Stimulated activated CD8-positive, alpha-beta memory T cell treated with anti-CD3 and anti-CD28 coated beads, Interleukin-4, amount 100 ng/mL, for 24 hours (primary cell): Measurements from ENCODE around the gene LIPM.

Source experiments
- DNase-seq: peaks from one replicate; pipeline ENCODE4 v3.0.0-alpha.2; 2020; ENCODE audit warnings: low read depth

LIPM gene, protein sequence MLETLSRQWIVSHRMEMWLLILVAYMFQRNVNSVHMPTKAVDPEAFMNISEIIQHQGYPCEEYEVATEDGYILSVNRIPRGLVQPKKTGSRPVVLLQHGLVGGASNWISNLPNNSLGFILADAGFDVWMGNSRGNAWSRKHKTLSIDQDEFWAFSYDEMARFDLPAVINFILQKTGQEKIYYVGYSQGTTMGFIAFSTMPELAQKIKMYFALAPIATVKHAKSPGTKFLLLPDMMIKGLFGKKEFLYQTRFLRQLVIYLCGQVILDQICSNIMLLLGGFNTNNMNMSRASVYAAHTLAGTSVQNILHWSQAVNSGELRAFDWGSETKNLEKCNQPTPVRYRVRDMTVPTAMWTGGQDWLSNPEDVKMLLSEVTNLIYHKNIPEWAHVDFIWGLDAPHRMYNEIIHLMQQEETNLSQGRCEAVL

DNA sequence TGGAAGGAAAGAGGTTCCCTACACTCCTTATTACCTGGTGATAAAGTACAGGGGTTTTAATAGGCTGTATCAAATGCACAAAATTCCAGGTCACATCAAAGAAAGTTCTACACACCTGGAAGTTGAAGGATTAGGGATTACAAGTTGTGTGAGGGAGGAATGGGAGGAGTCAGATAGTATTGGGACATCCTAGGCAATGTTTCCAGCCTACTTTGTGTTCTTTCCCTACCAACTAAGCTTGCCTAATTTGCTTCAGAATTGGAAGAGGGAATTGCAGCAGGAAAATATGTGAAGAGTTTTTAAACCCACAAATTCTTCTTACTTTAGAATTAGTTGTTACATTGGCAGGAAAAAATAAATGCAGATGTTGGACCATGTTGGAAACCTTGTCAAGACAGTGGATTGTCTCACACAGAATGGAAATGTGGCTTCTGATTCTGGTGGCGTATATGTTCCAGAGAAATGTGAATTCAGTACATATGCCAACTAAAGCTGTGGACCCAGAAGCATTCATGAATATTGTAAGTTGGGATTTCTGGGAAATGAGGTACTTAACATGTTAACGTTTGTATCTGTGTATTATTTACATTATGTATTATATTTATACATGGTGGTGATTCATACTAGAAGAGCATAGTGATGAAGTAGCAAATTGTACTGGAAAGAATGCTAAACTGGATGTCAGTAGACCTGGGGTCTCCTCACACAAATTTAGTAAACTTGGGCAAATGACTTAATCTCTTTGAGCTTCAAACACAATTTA is at the start of gene LIPM:
LIPM (plus strand) TSS at position 208 of the 763 bp plus-strand sequence; CDS start at position 375, 167 bp downstream.
- no peak for DNase-seq

DNA sequence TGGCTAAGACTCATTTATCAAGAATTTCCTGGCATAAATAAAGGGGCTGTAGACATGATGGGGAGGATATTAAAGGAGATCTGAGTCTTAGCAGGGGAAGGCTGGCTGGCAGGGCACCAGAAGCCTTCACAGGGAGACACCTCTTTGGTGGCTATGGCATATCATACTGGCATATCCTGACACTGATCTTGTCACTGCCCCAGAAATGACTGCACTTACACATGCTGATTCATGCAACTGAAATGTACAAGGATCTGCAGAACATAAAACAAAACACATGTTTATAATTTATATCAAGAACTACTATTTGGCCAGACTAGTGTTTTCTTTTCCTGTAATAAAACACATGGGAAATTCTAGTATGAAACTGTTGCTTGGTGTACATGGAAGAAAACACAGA is 48.2 kb upstream of the LIPM start:
- DNase-seq: no peak

DNA sequence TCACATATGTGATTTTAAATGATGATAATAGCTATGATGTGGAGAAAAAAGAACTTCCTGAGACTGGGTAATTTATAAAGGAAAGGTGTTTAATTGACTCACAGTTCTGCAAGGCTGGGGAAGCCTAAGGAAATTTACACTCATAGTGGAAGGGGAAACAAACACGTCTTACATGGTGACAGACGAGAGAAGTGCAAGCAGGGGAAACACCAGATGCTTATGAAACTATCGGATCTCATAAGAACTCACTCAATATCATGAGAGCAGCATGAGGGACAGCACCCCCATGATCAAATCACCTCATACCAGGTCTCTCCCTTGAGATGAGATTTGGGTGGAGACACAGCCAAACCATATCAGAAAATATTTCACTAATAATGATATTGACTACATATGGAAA is 46.8 kb upstream of the LIPM start:
- no peak for DNase-seq

DNA sequence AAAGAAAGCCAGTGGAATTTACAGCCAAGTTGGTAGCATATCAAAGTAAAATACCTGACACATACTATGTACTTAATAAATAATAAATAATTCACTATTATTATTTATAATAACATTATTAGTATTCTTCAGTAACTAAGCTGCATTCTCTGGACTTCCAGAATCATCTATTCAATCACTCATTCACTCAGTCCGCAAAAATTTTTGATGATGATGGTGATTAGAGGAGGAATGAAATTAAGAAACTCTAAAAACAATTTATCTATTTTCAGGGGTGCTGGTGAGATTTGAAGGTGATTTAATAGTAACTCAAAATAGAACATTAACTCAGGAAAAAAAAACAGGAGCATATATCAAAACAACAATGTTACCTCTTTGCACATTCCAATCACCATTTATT is 45.9 kb upstream of the LIPM start:
- DNase-seq: no peak

DNA sequence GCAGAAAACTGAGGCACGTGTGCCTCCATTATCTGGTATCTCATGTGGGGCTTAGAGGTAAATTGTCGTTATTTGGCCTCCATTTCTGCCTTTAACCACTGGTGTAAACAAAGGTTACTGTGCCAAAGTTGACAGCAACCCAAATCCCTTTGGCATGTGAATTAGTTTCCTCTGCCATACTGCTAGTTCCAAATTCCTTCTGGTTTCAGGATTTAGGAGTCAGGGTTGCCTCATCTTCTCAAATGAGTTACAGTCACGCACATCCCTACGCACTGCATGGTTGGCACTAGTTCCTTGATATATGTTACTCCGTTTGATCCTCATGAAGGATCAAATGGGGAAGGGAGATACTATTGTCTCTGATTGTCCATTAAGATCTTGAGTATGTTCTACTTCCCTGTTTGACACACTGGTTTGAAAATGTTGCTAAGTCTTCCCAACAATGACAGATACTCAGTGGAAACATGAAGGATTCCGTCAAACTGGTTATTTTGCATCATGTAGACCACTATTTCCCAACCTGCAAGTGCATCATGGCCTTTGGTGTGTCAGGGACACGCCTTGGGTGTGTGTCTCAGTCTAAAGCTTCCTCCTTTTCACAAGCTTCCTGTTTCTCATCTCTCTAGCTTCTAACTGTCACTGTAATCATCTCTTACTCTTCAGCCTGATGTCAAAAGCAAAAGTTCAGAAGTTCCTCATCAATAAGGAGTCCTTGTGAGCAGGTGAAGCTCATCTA is 43.0 kb upstream of the LIPM start, which contains the start of gene LIPN:
LIPN (plus strand) TSS at position 655 of the 736 bp plus-strand sequence. CDS start 1,386 bp downstream, outside the sequence.
- no peak for DNase-seq

DNA sequence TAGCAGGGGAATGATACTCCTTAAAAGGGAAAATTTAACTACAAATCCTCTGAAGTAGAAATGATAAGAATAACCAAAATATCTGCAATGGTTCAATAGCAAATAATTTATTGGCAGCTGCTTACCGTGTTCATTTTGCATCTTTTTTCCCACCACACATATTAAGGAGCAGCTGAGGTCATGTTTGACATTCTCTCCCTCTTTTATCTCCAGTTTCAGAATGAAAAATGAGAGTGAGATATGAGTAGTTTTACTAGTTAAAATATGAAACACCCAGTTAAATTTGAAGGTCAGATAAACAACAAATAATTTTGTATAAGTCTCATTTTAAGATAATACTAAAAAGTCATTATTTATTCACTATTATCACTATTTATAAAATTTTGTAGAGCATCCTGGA is 39.6 kb upstream of the LIPM start:
- no peak for DNase-seq

DNA sequence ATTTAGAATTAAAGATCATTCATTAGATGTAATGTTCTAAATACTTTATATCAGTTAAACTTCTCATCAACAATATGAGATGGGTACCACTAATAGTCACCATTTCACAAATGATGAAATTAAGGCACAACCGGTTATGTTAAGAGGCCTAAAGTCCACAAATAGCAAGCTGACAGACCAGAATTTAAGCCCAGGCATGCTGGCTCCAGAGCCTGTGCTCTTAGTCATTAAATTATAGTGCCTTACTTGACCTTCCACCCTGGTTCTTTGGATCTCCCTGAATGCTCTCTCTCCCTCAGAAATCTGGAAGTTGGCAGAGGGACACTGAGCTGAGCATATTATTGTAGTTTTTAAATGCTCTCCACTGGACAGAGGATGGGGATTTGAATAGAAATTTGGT is 39.1 kb upstream of the LIPM start:
- DNase-seq: no peak

DNA sequence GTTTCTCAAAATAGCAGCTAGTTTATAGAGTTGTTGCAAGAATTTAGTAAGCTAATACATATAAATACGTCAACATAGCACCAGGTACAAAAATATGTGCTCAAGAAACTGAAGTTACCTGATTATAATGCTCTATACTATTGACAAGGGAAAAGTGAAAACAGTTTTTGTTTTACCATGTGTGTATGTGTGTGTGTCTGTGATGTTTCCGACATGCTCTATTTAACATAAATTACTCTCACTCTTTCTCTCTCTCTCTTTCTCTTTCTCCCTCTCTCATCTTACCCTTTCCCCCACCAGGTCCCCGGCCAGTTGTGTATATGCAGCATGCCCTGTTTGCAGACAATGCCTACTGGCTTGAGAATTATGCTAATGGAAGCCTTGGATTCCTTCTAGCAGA is 38.4 kb upstream of the LIPM start:
- no peak for DNase-seq

DNA sequence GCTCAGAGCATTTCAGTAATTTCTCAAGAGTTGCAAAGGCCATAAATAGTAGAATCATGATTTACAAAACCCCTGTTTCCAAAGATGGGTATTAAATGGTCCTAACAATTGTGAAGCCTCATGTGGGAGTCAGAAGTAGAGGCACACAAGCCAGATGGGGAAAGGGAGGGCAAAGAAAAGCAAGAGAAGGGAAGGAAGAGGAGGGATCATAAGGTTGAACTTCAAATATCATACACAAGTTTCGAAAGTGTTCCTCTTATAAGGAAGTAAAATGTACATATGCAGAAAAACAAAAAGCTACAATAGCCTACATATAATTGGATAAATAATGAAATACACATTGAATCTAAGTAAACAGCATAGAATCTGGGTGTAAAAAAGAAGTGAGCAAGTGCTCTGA is 36.7 kb upstream of the LIPM start:
- no peak for DNase-seq

DNA sequence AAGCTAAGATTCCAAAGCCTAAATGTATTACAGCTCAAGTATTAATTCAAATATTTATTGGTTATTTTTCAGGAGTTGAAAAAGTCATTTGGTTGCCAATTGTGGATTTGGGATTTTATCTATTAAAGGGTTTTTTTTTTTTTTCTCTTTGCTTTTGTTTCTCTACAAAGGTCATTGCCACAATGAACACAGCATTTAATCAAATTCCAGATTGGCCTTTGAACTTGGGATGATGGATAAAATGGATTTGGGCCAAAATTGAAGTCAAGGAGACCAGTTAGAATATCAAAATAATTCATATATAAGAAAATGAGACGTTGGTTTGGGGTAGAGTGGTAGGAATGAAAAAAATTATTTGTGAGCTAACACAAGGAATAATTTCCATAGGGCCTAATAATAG is 33.1 kb upstream of the LIPM start:
- DNase-seq: no peak

DNA sequence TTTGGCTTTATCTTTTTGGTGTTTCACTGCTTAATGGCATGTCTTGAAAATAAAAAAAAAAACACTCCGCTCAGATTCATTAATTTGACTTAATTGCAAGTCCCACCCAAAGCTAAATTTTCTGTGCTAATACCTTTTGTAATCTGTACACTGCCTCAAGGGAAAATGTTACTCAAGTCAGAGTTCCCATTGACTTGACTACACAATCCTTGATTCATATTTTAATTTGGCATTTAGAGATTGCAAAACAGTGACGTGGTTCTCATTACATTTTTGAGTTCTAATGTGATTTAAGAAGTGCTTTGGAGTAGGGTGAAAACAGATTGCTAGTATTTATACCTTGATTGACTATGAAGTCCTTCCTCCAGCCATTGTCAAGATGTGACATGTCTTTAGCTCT is 21.3 kb upstream of the LIPM start:
- DNase-seq: no peak

DNA sequence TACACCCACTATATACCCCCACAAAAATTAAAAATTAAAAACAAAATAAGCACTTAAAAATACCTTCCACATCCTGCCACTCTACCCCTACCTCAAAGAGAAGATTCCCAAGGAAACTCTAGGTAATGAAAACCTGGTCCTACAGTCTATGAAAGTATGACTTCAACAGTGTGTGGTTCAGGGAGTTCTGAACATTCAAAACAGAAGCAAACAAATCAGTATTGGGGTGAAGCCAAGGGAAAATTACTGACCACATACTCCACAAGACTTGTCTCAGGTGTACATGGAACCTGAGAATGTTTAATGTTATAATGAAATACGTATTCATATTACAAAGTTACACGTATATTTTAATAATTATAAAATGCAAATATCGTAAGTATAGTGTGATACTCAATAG is 20.3 kb upstream of the LIPM start:
- no peak for DNase-seq

DNA sequence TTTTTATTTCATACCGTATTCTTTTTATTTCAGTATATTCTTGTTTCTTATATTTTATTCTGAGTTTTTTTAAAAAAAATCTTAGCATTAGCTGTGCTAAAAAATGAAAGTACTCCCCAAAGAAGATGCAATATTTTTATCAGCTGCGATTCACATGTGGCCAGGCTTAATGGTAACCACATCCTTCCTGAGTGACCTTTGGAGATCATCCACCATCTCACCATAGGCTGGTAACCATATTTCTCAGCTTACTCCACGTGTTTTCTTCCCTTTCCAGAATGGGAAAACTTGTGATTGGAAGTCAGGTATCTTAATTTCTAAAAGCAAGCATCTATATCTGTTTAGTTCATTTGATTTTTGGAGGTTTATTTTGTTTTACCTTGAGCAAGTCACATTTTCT is 18.8 kb upstream of the LIPM start:
- DNase-seq: no peak

DNA sequence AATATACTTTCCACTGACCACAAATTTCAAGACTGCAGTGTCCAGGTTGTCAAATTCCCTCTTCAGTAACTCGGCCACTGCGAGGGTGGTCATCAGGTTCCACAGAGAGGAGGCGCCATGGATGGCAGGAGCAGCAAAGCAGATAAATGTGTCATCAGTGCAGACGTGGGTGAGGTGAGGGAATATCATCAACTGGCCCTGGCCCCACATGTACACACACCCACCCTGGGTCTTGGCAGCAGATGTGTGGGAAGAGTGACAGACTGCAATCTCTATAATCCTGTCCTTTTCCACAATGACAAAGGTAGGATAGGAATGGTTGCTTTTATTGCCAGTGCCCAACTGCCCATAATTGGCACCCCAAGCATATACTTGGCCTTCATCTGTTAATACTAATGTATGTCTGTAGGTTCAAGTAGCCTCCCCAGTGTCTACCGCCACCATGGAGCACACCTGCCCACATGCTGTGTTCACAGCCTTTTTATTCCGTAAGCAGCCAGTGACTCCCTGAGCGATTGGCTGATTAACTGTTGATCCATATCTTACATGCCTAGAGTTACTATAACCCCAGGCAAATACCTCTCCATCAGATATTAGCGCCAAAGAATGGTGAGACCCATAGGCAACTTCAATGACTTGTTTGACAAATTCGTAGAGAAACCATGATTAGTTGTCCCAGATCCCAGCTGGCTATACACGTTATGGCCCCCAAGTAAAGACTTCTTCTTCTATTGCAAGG is 16.3 kb upstream of the LIPM start:
- DNase-seq: no peak

DNA sequence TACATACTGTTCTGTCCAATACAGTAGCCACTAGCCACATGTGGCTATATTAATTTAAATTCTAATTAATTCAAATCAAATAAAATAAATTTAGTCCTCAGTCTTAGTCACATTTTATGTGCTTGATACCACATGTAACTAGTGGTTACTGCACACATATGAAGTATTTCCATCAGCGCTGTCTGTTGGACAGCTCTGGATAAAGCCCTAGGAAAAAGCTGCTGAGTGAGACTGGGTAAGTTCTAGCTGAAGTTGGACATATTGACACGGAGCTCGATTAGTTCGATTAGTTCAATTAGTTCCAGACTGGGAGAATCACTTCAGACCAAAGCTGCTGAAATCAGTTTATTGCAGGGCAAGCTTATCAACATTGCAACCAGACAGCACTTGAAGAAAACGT is 15.1 kb upstream of the LIPM start:
- DNase-seq: no peak

DNA sequence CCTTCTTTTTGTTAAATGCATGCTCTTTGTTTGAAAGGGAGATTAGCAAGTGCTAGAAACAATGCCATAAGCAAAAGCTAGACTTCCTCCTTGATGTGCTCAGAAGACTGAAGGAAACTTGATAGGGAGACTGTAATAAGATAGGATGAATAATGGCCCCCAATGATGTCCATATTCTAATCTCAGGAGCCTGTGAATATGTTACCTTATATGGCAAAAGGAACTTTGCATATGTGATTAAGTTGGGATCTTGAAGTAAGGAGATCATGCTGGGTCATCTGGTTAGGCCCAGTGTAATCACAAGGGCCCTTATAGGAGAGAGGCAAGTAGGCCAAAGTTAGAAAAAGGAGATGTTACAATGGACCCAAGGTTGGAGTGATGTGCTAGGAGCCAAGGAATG is 13.6 kb upstream of the LIPM start:
- DNase-seq: no peak

DNA sequence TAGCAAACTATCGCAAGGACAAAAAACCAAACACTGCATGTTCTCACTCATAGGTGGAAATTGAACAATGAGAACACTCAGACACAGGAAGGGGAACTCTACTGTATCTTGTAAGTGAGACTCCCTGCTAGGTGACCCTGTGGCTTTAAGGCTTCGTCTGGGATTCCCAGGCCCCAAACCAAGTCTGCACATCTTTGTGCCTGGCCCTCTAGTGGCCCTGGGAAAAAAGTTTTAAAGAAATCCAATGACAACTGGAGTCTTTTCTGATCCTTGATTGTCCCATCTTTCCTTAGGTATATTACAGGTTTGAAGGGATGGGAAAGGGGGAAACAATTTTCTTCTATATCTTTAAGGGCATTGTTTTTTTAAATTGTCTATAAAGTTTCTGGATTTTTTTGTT is 10.6 kb upstream of the LIPM start:
- DNase-seq: no peak

DNA sequence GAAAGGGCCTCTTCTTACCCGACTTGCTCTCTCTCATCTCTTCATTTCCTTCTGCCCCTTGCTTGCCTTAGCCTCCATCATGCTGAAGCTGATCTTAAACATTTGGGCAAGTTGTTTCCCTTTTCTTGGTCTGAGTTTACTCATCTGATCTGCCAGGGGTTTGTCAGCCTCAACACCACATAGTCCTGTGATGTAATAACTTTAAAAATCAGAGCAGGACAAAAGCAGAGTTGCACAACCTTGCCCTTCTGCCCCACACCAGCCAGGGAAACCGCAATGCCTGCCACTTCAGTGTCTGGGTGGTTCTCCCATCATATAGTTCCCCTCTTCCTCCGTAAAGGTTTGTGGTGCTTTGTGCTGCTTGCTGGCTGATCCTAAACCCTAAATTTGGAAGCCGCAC is 9.9 kb upstream of the LIPM start:
- no peak for DNase-seq

DNA sequence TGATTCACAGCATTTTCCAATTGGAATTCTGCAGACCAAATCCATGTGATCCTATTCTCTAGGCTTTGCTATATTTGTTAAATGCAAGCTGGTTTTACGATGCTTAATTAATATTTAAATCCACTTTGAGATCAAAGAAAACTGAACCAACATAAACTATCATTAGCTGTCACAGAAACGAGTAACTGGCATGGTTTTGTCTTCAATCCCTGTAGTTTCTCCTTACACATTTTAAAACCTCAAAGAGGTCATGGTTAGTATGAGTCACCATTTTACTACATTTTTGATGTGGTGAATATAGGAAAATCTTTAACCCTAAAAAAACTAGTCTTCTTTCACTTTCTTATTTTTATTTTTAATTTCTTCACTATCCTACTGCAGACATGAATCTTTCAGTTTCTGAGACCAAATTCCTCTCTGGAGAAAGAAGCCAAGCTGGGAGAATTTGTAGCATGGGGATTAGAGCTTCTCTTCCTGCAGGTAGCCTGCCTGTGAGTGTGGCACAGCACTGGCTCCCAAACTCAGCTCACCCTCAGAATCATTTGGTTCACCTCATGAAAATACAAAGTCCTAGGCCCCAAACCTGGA is 8.7 kb upstream of the LIPM start:
- DNase-seq: no peak

DNA sequence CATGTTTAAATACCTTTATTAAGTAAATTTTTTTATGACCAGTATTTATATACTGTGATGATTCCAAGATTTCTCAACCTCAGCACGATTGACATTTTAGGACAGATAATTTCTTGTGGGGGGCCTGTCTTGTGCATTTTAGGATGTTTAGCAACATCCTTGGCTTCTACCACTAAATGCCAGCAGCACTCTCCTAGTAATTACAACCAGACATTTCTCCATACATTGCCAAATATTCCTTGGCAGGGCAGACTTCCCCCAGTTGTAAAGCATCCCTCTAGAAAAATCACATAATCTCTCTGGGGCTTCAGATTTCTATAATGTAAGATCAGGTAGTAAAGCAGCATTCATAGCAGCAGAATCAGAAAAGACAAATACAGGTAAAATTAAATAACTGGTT is 7.8 kb upstream of the LIPM start:
- DNase-seq: no peak
